ENCODE measurements around the gene NTM.

- TF ChIP-seq CTCF (IDR thresholded peaks at IDR 0.05; ENCODE audit: insufficient read depth, low read length) = no peak
- TF ChIP-seq REST (IDR thresholded peaks at IDR 0.05; ENCODE audit: insufficient replicate concordance, low read depth) = no peak
- TF ChIP-seq POLR2AphosphoS5 (IDR thresholded peaks at IDR 0.05; ENCODE audit: low read depth) = no peak
Observed at GRCh38 chr11:132116516-132116915, 746.1 kb downstream of the NTM start.
